Thyroid gland (tissue), 4 donors: Measurements from ENCODE around the gene PINLYP. TPM values are rescaled to one million over a fixed set of nuclear protein-coding genes. Genes with fewer than 3 reads are reported as not detected.

Experiments
- DNase-seq, 2 donors: peaks; one replicate each; pipeline ENCODE4 v3.0.0-alpha.2; 2019
- H3K27ac ChIP-seq, 3 donors: fragments of 200-600 bp; sonication (generic); 1 replicate in 2 of 3; 2 replicates in 1 of 3; pipeline ENCODE4 v1.5.1; 2016 to 2019; ENCODE audit warnings: mild to moderate bottlenecking in 1 of 3, moderate library complexity in 1 of 3
- H3K27me3 ChIP-seq: fragments of 200-600 bp; sonication (generic); one replicate; pipeline ENCODE4 v1.5.1; 2019
- H3K36me3 ChIP-seq, 2 donors: fragments of 200-600 bp; sonication (generic); one replicate each; pipeline ENCODE4 v1.5.1; 2016 to 2019
- H3K4me1 ChIP-seq, 2 donors: fragments of 200-600 bp; sonication (generic); one replicate each; pipeline ENCODE4 v1.5.1; 2017 to 2019
- H3K4me3 ChIP-seq, 3 donors: fragments of 200-600 bp; sonication (generic); replicated peaks in 1 of 3; 1 replicate in 2 of 3; 2 replicates in 1 of 3; pipeline ENCODE4 v1.5.1; 2016; ENCODE audit warnings: mild to moderate bottlenecking in 1 of 3
- H3K9me3 ChIP-seq: fragments of 200-600 bp; sonication (generic); one replicate; pipeline ENCODE4 v1.5.1; 2017
- CTCF ChIP-seq, 6 experiments: fragments of 200-600 bp in 3 of 6; fragments of 450-650 bp in 3 of 6; sonication (generic) in 3 of 6; IDR thresholded peaks; one replicate each; pipeline ENCODE4 v1.5.1; 2016 to 2019; ENCODE audit warnings: antibody characterized with exemption in 6 of 6, mild to moderate bottlenecking in 2 of 6, inconsistent platforms in 1 of 6, moderate library complexity in 1 of 6
- POLR2A ChIP-seq, 2 donors: fragments of 450-650 bp; IDR thresholded peaks; one replicate each; pipeline ENCODE4 v1.6.1; 2017; ENCODE audit warnings: antibody characterized with exemption in 2 of 2, mild to moderate bottlenecking in 2 of 2, moderate library complexity in 1 of 2
- WGBS, 2 donors: methylation state at CpG; one replicate each; pipeline ENCODE4 v1.1.5; 2017; 5-methylcytosine and 5-hydroxymethylcytosine counted together
- intact Hi-C: fragments of 100-400 bp; cut with DNase I; formaldehyde crosslinking; loops from one replicate; pipeline ENCODE4 v1.15.1; 2023
- total RNA-seq, 4 donors: library from RNA; depleted of rRNA; stranded (reverse); fragments of >200 nt; gene quantifications; one replicate each; pipeline ENCODE4 v1.2.3, GENCODE V29; 2016

The PINLYP gene
- total RNA-seq, 4 donors from 2014 or later = 11.8 to 19.3 (median 13.2) TPM

- no peak overlapping the region for H3K4me3 ChIP-seq
- peaks cover 7 to 23% of the 10 kb centered on the region in 2 donors for H3K4me1 ChIP-seq
- no peaks in the 10 kb centered on the region for H3K27me3 ChIP-seq
- H3K9me3 ChIP-seq = no peaks in the 10 kb centered on the region
- peak overlapping the region in 2 of 3 donors; percentile 29 to 92 for H3K27ac ChIP-seq
- peak; percentile 75 for DNase-seq
- TF ChIP-seq CTCF (IDR thresholded peaks at IDR 0.05) (peak in 5 of 6 experiments; percentile 23 to 64 (median 61)), POLR2A (IDR thresholded peaks at IDR 0.05) (no peak)
- intact Hi-C loops = loop anchor here (5.0 to 10.0 kb wide), 3 partner anchors 37 to 117 kb away; partner anchors contain the start of genes IRGQ and ZNF576
- 52 to 57% methylated on average over 33 to 55 of the region's 62 CpGs for WGBS, 2 donors
- peaks cover 4 to 6% of the 10 kb centered on the region in 2 donors for H3K36me3 ChIP-seq
Observed at GRCh38 chr19:43534816-43535761, 40.5 kb upstream of the PINLYP start.

GRCh38 chr19:43538922-43539321, 36.7 kb upstream of the PINLYP start:
- H3K9me3 ChIP-seq = no peaks in the 10 kb centered on the region
- no peaks in the 10 kb centered on the region for H3K27me3 ChIP-seq
- H3K36me3 ChIP-seq = peaks cover 25 to 26% of the 10 kb centered on the region in 2 donors
- no peak overlapping the region for H3K27ac ChIP-seq
- intact Hi-C loops = loop anchor here (5.0 to 10.0 kb wide), 3 partner anchors 33 to 113 kb away; partner anchors contain the start of genes IRGQ and ZNF576
- peaks cover 0 to 15% of the 10 kb centered on the region in 2 donors for H3K4me1 ChIP-seq
- no peak for DNase-seq
- no peak overlapping the region for H3K4me3 ChIP-seq
- TF ChIP-seq CTCF (IDR thresholded peaks at IDR 0.05) = no peak
- TF ChIP-seq POLR2A (IDR thresholded peaks at IDR 0.05) = no peak

- no peak for DNase-seq
- intact Hi-C loops = no loop called here
- TF ChIP-seq POLR2A (IDR thresholded peaks at IDR 0.05) (no peak), CTCF (IDR thresholded peaks at IDR 0.05) (no peak)
- H3K27ac ChIP-seq = no peak overlapping the region
- peaks cover 32 to 34% of the 10 kb centered on the region in 2 donors for H3K36me3 ChIP-seq
- peaks cover 0 to 3% of the 10 kb centered on the region in 2 donors for H3K4me1 ChIP-seq
- no peaks in the 10 kb centered on the region for H3K27me3 ChIP-seq
- no peaks in the 10 kb centered on the region for H3K9me3 ChIP-seq
- no peak overlapping the region for H3K4me3 ChIP-seq
- WGBS, 2 donors = 97% methylated on average over 3 of the region's 3 CpGs
Observed at GRCh38 chr19:43540381-43540780, 35.2 kb upstream of the PINLYP start.

GRCh38 chr19:43541920-43542650, 33.5 kb upstream of the PINLYP start:
- Histone ChIP-seq H3K27ac (no peak overlapping the region), H3K9me3 (no peaks in the 10 kb centered on the region), H3K27me3 (no peaks in the 10 kb centered on the region), H3K36me3 (peaks cover 35 to 37% of the 10 kb centered on the region in 2 donors), H3K4me3 (no peak overlapping the region), H3K4me1 (no peaks in the 10 kb centered on the region)
- TF ChIP-seq POLR2A (IDR thresholded peaks at IDR 0.05) (no peak), CTCF (IDR thresholded peaks at IDR 0.05) (no peak)
- no peak for DNase-seq
- WGBS, 2 donors = 95 to 99% methylated on average over 5 of the region's 5 CpGs
- intact Hi-C loops = no loop called here
